Subcutaneous adipose tissue (tissue), 4 donors: ENCODE data around the gene GPHN. TPM values are rescaled to one million over a fixed set of nuclear protein-coding genes. Genes with fewer than 3 reads are reported as not detected.

ENCODE experiments used
- total RNA-seq, 4 donors: library from RNA; depleted of rRNA; stranded (reverse); fragments of >200 nt; gene quantifications; one replicate each; pipeline ENCODE4 v1.1.0, GENCODE V29; 2016
- TF ChIP-seq, protein P1 (sequence below): fragments of 450-650 bp; IDR thresholded peaks from one replicate; pipeline ENCODE4 v1.5.1; 2016; ENCODE audit warnings: low read depth, mild to moderate bottlenecking, control low read depth, antibody characterized with exemption, moderate library complexity

The GPHN gene
- total RNA-seq, 4 donors from 2014 or later, result 18.0 to 38.2 (median 20.5) TPM

DNA sequence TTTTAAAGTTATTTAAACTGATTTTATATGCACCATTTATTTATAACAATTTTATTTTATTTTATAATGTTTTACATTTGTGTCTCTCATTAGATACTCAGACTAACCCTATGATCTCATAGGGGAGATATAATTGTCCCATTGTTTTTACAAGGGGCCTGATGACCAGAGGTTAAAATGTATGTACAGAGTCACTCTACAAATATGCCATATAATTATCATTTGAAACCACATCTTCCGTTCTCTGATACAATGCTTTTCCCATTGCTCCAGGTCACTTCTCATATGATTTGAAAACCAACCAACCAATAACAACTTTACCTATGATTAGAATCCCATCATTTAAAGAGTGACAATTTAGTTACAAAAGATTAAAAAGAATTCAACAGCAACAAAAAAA lies 137.8 kb downstream of the GPHN start:
- TF ChIP-seq, protein P1, sequence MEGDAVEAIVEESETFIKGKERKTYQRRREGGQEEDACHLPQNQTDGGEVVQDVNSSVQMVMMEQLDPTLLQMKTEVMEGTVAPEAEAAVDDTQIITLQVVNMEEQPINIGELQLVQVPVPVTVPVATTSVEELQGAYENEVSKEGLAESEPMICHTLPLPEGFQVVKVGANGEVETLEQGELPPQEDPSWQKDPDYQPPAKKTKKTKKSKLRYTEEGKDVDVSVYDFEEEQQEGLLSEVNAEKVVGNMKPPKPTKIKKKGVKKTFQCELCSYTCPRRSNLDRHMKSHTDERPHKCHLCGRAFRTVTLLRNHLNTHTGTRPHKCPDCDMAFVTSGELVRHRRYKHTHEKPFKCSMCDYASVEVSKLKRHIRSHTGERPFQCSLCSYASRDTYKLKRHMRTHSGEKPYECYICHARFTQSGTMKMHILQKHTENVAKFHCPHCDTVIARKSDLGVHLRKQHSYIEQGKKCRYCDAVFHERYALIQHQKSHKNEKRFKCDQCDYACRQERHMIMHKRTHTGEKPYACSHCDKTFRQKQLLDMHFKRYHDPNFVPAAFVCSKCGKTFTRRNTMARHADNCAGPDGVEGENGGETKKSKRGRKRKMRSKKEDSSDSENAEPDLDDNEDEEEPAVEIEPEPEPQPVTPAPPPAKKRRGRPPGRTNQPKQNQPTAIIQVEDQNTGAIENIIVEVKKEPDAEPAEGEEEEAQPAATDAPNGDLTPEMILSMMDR, result no peak

DNA sequence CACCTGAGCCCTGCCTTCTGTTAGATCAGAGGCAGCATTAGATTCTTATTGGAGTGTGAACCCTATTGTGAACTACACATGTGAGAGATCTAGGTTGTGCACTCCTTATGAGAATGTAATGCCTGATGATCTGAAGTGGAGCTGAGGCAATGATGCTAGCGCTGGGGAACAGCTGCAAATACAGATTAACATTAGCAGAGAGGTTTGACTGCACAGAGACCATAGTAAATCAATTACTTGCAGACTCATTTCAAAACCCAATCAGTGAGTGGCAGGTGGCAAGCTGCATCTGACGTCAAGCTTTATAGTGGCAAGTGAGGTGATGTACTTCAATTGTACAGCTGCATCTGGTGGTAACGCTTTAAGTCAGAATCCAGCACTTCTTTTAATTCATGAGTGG lies 141.6 kb downstream of the GPHN start:
- TF ChIP-seq, protein P1, result no peak

DNA sequence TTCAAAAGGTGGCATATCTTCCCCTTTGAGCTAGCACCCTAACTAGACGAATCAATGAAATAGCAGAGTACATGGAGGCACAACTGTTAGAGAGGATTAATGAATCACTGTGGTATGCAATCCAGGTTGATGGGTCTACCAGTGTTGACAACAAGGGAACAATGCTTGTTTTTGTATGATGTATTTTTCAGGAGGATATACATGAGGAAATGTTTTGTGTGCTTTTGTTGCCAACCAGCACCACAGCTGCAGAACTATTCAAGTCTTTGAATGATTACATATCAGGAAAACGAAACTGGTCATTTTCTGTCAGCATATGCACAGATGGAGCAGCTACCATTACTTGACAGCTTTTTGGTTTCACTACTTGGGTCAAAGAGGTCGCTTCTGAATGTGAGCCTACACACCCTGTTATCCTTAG lies 142.6 kb downstream of the GPHN start:
- TF ChIP-seq, protein P1, result no peak

DNA sequence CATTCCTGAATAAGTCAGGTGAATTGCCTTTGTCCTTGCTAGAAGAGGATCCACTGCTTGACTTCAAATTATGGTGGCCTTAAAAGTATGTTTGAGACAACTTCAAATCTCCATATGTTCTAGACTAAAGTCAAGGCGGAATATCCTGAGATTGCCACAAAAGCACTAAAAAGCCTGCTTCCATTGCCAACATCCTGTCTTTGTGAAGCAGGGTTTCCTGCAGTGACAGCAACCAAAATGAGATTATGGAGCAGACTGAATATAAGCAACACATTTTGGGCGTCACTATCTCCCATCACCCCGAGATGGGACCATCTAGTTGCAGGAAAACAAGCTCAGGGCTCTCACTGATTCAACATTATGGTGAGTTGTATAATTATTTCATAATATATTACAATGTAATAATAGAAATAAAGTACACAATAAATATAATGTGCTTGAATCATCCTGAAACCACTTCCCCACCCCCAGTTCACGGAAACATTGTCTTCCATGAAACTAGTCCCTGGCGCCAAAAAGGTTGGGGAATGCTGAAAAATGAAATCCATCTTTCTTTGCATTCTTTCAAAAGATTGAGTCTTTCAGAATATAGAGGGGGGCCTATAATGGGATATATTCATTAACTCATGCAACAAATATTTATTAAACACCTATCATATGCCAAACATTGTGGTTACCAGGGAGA lies 143.7 kb downstream of the GPHN start:
- TF ChIP-seq, protein P1, result no peak

DNA sequence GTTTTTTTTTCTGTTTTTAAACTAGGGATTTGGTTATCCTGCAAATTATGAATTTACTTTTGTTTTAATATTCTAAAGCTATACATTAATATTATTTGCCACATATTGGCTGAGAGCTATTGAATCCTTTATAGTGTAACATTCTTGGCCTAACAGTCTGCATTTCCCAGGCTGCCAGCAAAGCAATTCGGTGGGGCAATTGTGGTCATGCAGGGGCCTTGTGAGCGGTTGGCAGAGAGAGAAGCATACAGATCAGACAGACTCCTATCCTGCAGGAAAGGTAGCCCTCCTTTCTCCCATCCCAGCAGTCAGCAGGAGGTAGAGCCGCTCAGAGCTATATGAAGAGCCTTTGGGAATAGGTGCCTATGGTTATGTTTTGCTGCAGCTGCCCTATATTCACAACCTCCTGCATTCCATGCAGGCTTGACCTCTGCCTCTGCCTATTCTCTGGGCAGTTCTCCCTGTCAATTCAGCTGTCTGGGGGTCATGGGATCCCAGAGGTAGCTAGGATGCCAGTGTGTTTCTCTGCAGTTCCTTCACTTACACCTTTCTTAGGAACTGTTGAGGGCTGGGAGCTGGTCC lies 144.7 kb downstream of the GPHN start:
- TF ChIP-seq, protein P1, result no peak

DNA sequence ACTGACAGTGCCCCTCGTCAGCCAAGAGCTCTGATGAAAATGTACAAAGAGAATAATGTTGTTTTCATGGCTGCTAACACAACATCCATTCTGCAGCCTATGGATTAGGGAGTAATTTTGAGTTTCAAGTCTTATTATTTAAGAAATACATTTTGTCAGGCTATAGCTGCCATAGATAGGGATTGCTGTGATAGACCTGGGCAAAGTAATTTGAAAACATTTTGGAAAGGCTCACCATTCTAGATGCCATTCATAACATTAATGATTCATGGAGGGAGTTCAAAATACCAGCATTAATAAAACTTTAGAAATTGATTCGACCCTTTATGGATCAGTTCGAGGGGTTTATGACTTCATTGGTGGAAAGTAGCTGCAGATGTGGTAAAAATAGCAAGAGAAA lies 149.8 kb downstream of the GPHN start:
- TF ChIP-seq, protein P1, result no peak

DNA sequence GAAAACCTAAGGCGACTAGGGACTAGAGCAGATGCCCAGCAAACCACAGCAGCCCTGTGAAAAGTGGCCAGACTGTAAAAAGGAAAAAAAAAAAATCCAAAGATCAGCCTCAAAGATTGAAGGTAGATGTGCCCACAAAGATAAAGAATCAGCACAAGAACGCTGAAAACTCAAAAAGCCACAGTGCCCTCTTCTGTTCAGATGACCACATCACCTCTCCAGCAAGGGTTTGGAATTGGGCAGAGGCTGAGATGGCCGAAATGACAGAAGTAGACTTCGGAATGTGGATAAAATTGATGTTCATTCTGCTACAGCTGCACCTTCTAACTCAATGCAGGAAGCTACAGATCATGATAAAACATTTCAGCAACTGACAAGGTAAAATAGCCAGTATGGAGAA lies 154.4 kb downstream of the GPHN start:
- TF ChIP-seq, protein P1, result no peak
